IMR-90 (cell line): Measurements from ENCODE around the gene PTH1R. TPM values are rescaled to one million over a fixed set of nuclear protein-coding genes. Genes with fewer than 3 reads are reported as not detected.

Experiments used
- ATAC-seq: fragments of 200-7000 bp; cut with Tn5 transposase; 2 replicates; pipeline ENCODE4 v1.9.1; 2020; ENCODE audit warnings: low read depth, mild to moderate bottlenecking, moderate library complexity
- BruUV-seq: library from RNA; stranded (reverse); fragments of 400-500 nt; replicated peaks from 2 replicates; lab custom pipeline; 2021; lab: Mats Ljungman, UMichigan
- CTCF ChIA-PET: fragments of 300-600 bp; formaldehyde crosslinking; extraction: SDS; loops from one replicate; lab custom pipeline; 2021; ENCODE audit warnings: antibody characterized with exemption; lab: Yijun Ruan, JAX
- POLR2A ChIA-PET: fragments of 300-600 bp; sonication (Branson Sonifier 250); formaldehyde crosslinking; loops from one replicate; lab custom pipeline; 2022; ENCODE audit warnings: antibody characterized with exemption; ENCODE audit not compliant: unreplicated experiment; lab: Charles Lee
- DNase-seq: peaks from one replicate; pipeline ENCODE4 v3.0.0; 2013
- H2AFZ ChIP-seq: replicated peaks from 2 replicates; pipeline ENCODE3; 2013; ENCODE audit warnings: low read length, mild to moderate bottlenecking; ENCODE audit not compliant: poor library complexity
- H2AK5ac ChIP-seq: 2 replicates; pipeline ENCODE4 v1.6.1; 2013; ENCODE audit warnings: low read depth, low read length, inconsistent platforms
- H2AK9ac ChIP-seq: replicated peaks from 2 replicates; pipeline ENCODE3; 2013; ENCODE audit warnings: mild to moderate bottlenecking, low read depth, low read length, moderate library complexity; ENCODE audit not compliant: poor library complexity
- H2BK120ac ChIP-seq: 2 replicates; pipeline ENCODE4 v1.6.1; 2013; ENCODE audit warnings: low read depth, low read length, inconsistent platforms
- H2BK15ac ChIP-seq: 3 replicates; pipeline ENCODE4 v1.6.1; 2013; ENCODE audit warnings: low read depth, low read length, inconsistent platforms
- H2BK20ac ChIP-seq: 2 replicates; pipeline ENCODE4 v1.6.1; 2013; ENCODE audit warnings: low read depth, mild to moderate bottlenecking, inconsistent platforms, low read length, moderate library complexity
- H2BK5ac ChIP-seq: 2 replicates; pipeline ENCODE4 v1.6.1; 2013; ENCODE audit warnings: mild to moderate bottlenecking, low read depth, low read length, inconsistent platforms; ENCODE audit not compliant: poor library complexity, severe bottlenecking
- H3K14ac ChIP-seq: replicated peaks from 2 replicates; pipeline ENCODE4 v1.6.1; 2013; ENCODE audit warnings: low read depth, low read length, inconsistent platforms
- H3K18ac ChIP-seq: 2 replicates; pipeline ENCODE4 v1.6.1; 2013; ENCODE audit warnings: low read depth, low read length, control low read depth
- H3K23ac ChIP-seq: 2 replicates; pipeline ENCODE4 v1.6.1; 2013; ENCODE audit warnings: low read depth, low read length, inconsistent platforms
- H3K27ac ChIP-seq: 2 replicates; pipeline ENCODE4 v1.5.1; 2013; ENCODE audit warnings: mild to moderate bottlenecking, control low read depth, low read length; ENCODE audit not compliant: insufficient read depth
- H3K27me3 ChIP-seq: 2 replicates; pipeline ENCODE4 v1.6.1; 2013; ENCODE audit warnings: low read length; ENCODE audit not compliant: control insufficient read depth, insufficient read depth
- H3K36me3 ChIP-seq: 2 replicates; pipeline ENCODE4 v1.6.1; 2013; ENCODE audit warnings: low read length, mixed read lengths; ENCODE audit not compliant: control insufficient read depth, insufficient read depth
- H3K4ac ChIP-seq: 2 replicates; pipeline ENCODE4 v1.6.1; 2013; ENCODE audit warnings: low read depth, low read length, inconsistent platforms
- H3K4me1 ChIP-seq: 2 replicates; pipeline ENCODE4 v1.6.1; 2013; ENCODE audit warnings: low read length, mixed read lengths; ENCODE audit not compliant: control insufficient read depth, insufficient read depth
- H3K4me2 ChIP-seq: 2 replicates; pipeline ENCODE4 v1.6.1; 2013; ENCODE audit warnings: low read depth, mild to moderate bottlenecking, control low read depth, low read length, moderate library complexity
- H3K4me3 ChIP-seq: 2 replicates; pipeline ENCODE4 v1.5.1; 2013; ENCODE audit warnings: low read depth, mild to moderate bottlenecking, control low read depth, low read length, moderate library complexity; ENCODE audit not compliant: insufficient read depth
- H3K56ac ChIP-seq: 2 replicates; pipeline ENCODE4 v1.6.1; 2013; ENCODE audit warnings: low read length, inconsistent platforms; ENCODE audit not compliant: insufficient read depth; ENCODE audit errors: extremely low read depth
- H3K79me1 ChIP-seq, 2 experiments: 2 replicates each; pipeline ENCODE4 v1.6.1; 2013; ENCODE audit warnings: low read length in 2 of 2, inconsistent platforms in 1 of 2, low read depth in 1 of 2
- H3K9ac ChIP-seq: 2 replicates; pipeline ENCODE4 v1.6.1; 2013; ENCODE audit warnings: low read depth, low read length, control low read depth
- H3K9me1 ChIP-seq: 2 replicates; pipeline ENCODE4 v1.6.1; 2013; ENCODE audit warnings: low read length, inconsistent platforms; ENCODE audit not compliant: insufficient read depth
- H3K9me3 ChIP-seq: 2 replicates; pipeline ENCODE4 v1.6.1; 2013; ENCODE audit warnings: low read length; ENCODE audit not compliant: control insufficient read depth, insufficient read depth
- H4K20me1 ChIP-seq: 2 replicates; pipeline ENCODE4 v1.6.1; 2013; ENCODE audit warnings: low read length, inconsistent platforms; ENCODE audit not compliant: insufficient read depth
- H4K5ac ChIP-seq: 2 replicates; pipeline ENCODE4 v1.6.1; 2013; ENCODE audit warnings: mild to moderate bottlenecking, low read depth, low read length, control low read depth
- H4K8ac ChIP-seq, 2 experiments: 2 replicates each; pipeline ENCODE4 v1.6.1; 2013; ENCODE audit warnings: low read depth in 2 of 2, low read length in 2 of 2, control low read depth in 1 of 2, inconsistent platforms in 1 of 2
- H4K91ac ChIP-seq: 2 replicates; pipeline ENCODE4 v1.6.1; 2013; ENCODE audit warnings: low read depth, low read length, inconsistent platforms; ENCODE audit not compliant: insufficient read depth
- CEBPB ChIP-seq: IDR thresholded peaks from 2 replicates; pipeline ENCODE4 v1.6.1; 2012; ENCODE audit warnings: low read depth, low read length, improper control_type of control experiment
- CTCF ChIP-seq: conservative IDR thresholded peaks from 2 replicates; pipeline ENCODE4 v1.5.1; 2012; ENCODE audit warnings: mild to moderate bottlenecking, low read depth, low read length, improper control_type of control experiment
- MAFK ChIP-seq: IDR thresholded peaks from 2 replicates; pipeline ENCODE4 v1.6.1; 2012; ENCODE audit warnings: low read depth, low read length, improper control_type of control experiment
- NFE2L2 ChIP-seq: fragments of 150-350 bp; IDR thresholded peaks from 2 replicates; pipeline ENCODE4 v1.6.1; 2016; ENCODE audit warnings: low read depth, mild to moderate bottlenecking, low read length
- RAD21 ChIP-seq: IDR thresholded peaks from 2 replicates; pipeline ENCODE4 v1.6.1; 2012; ENCODE audit warnings: low read length, improper control_type of control experiment
- SMC3 ChIP-seq: fragments of 150-350 bp; IDR thresholded peaks from 2 replicates; pipeline ENCODE4 v1.6.1; 2016; ENCODE audit warnings: low read depth, mild to moderate bottlenecking, antibody characterized with exemption, low read length, moderate library complexity
- WGBS, 2 experiments: methylation state at CpG; one replicate each; pipeline versions ENCODE4 v1.1.5 to v1.1.7; 2013; ENCODE audit warnings: missing lambda C conversion rate in 2 of 2; ENCODE audit not compliant: insufficient read length in 1 of 2; ENCODE audit errors: extremely low coverage in 2 of 2; 5-methylcytosine and 5-hydroxymethylcytosine counted together
- dilution Hi-C: fragments of 300-500 bp; cut with HindIII; formaldehyde crosslinking; loops from one replicate; pipeline ENCODE4 v1.14.3; 2018; ENCODE audit warnings: low sequenced_read_pairs; ENCODE audit not compliant: unreplicated experiment
- in situ Hi-C: fragments of 300-500 bp; cut with MboI; formaldehyde crosslinking; loops from 3 replicates; pipeline ENCODE4 v1.14.3; 2019; ENCODE audit warnings: low sequenced_read_pairs, inconsistent platforms, mixed read lengths
- intact Hi-C: fragments of 100-400 bp; cut with micrococcal nuclease; formaldehyde crosslinking; loops from 2 replicates; pipeline ENCODE4 v1.10.0; 2022
- polyA plus RNA-seq, 3 experiments: library from polyadenylated mRNA; depleted of rRNA; stranded (reverse); fragments of >200 nt; gene quantifications; 2 replicates each; pipeline ENCODE4 v1.2.3, GENCODE V29; 2012; ENCODE audit warnings: low replicate concordance in 1 of 3
- total RNA-seq: library from RNA; depleted of rRNA; stranded (reverse); fragments of >200 nt; gene quantifications from 2 replicates; pipeline ENCODE4 v1.2.3, GENCODE V29; 2012

The PTH1R gene
- total and polyA plus RNA-seq, 2 of the 4 experiments (the other 2 are of a cell fraction) = 0.15 to 0.18 TPM

GRCh38 chr3:46866720-46867549, 10.6 kb upstream of the PTH1R start:
- 26% methylated on average over 3 of the region's 15 CpGs; no CpG with 5 or more reads in 1 of the 2 experiments for WGBS, 2 experiments
- no peaks in the 10 kb centered on the region for H4K20me1 ChIP-seq
- H3K4me1 ChIP-seq = no peaks in the 10 kb centered on the region; the same call in 1 of the 2 replicates
- no peak overlapping the region for H3K4ac ChIP-seq
- ChIA-PET POLR2A (no interaction called here), CTCF (no interaction called here)
- no peak overlapping the region for H2BK120ac ChIP-seq
- ATAC-seq (peak; percentile 68), DNase-seq (peak; percentile 21)
- no peak overlapping the region for H3K9ac ChIP-seq
- H2AFZ ChIP-seq = peak overlapping the region; percentile 56
- dilution Hi-C loops = no loop called here
- intact Hi-C loops = loop anchor here (1.0 to 5.0 kb wide), 3 partner anchors 28 to 505 kb away; no protein-coding TSS in a partner anchor
- no peak for TF ChIP-seq MAFK
- peak; percentile 82 for TF ChIP-seq SMC3
- TF ChIP-seq NFE2L2 = no peak
- peak; percentile 78 for TF ChIP-seq CTCF
- no peak for TF ChIP-seq CEBPB
- TF ChIP-seq RAD21 = peak; percentile 69
- in situ Hi-C loops = no loop called here
- H3K36me3 ChIP-seq = no peaks in the 10 kb centered on the region
- H3K9me3 ChIP-seq = no peaks in the 10 kb centered on the region
- no peak overlapping the region for H2AK5ac ChIP-seq
- H4K91ac ChIP-seq = no peak overlapping the region
- no peak overlapping the region for H2BK15ac ChIP-seq
- no peak overlapping the region for H3K4me3 ChIP-seq
- no peak overlapping the region for H3K23ac ChIP-seq
- BruUV-seq = no TSS peak
- no peak overlapping the region for H3K4me2 ChIP-seq
- no peak overlapping the region for H4K8ac ChIP-seq
- H3K27me3 ChIP-seq = peaks cover 48% of the 10 kb centered on the region
- H4K5ac ChIP-seq = no peak overlapping the region
- no peak overlapping the region for H3K14ac ChIP-seq
- no peak overlapping the region for H3K27ac ChIP-seq
- H3K56ac ChIP-seq = no peak overlapping the region
- no peak overlapping the region for H2BK5ac ChIP-seq
- no peaks in the 10 kb centered on the region for H3K79me1 ChIP-seq
- no peak overlapping the region for H2AK9ac ChIP-seq
- no peak overlapping the region for H3K18ac ChIP-seq
- no peaks in the 10 kb centered on the region; the same call in 1 of the 2 replicates for H3K9me1 ChIP-seq
- H2BK20ac ChIP-seq = no peak overlapping the region
